ENCODE results near the gene GPR160. TPM values are rescaled to one million over a fixed set of nuclear protein-coding genes. Genes with fewer than 3 reads are reported as not detected.

Gene GPR160
- total RNA-seq, 1 donor from 2014 or later, result 1.4 TPM

DNA sequence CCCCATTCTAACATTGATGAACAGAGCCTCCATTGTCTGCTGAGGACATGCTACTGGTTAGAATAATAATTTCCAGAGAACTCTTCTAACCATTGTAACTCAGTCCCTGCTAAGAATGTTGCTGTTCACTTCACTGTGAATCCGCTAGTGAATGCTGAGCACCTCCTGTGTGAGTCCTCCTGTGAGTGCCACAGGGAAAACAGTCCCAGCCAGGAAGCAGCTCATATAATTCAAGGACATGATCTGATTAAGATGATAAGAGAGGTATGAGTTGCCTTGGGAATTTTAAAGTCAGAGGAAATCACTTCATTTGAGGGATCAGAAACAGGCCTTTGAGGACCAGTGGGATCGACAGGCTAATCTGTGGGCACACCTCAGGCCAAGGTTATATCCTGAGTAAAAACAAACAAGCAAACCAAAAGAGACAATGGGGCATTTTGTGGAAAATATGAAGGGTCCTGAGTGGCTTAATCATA is 33.9 kb upstream of the GPR160 start:
- Mint-ChIP-seq H3K27ac (ENCODE audit: unreplicated experiment) (no peak overlapping the region), H3K36me3 (ENCODE audit: low read depth, unreplicated experiment) (no peaks in the 10 kb centered on the region), H3K4me1 (ENCODE audit: low read depth, unreplicated experiment) (peaks cover 8% of the 10 kb centered on the region), H3K27me3 (ENCODE audit: low read depth, unreplicated experiment) (no peaks in the 10 kb centered on the region), H3K9me3 (ENCODE audit: unreplicated experiment) (no peaks in the 10 kb centered on the region), H3K4me3 (ENCODE audit: unreplicated experiment) (no peak overlapping the region)
- no peak for FAIRE-seq
- no peak overlapping the region for H3K27ac ChIP-seq (ENCODE audit: low read depth, low read length)
- no peak overlapping the region for H3K4me2 ChIP-seq (ENCODE audit: low read length)
- H3K4me3 ChIP-seq (ENCODE audit: insufficient read depth, low read depth, low read length), result no peak overlapping the region
- H3K79me2 ChIP-seq (ENCODE audit: insufficient read depth, low read length), result no peaks in the 10 kb centered on the region
- DNase-seq (ENCODE audit: low read depth), result no peak
- no peak overlapping the region for H2AFZ ChIP-seq (ENCODE audit: low read depth, low read length)
- no peaks in the 10 kb centered on the region for H3K4me1 ChIP-seq (ENCODE audit: insufficient read depth, low read length)
- peaks cover 2% of the 10 kb centered on the region for H3K9me3 ChIP-seq (ENCODE audit: insufficient read depth, low read depth, low read length)
- no peaks in the 10 kb centered on the region for H3K27me3 ChIP-seq (ENCODE audit: insufficient read depth, low read length)
- TF ChIP-seq EZH2 (IDR thresholded peaks at IDR 0.05; ENCODE audit: insufficient read depth, low read length), result no peak
- TF ChIP-seq, protein P1, sequence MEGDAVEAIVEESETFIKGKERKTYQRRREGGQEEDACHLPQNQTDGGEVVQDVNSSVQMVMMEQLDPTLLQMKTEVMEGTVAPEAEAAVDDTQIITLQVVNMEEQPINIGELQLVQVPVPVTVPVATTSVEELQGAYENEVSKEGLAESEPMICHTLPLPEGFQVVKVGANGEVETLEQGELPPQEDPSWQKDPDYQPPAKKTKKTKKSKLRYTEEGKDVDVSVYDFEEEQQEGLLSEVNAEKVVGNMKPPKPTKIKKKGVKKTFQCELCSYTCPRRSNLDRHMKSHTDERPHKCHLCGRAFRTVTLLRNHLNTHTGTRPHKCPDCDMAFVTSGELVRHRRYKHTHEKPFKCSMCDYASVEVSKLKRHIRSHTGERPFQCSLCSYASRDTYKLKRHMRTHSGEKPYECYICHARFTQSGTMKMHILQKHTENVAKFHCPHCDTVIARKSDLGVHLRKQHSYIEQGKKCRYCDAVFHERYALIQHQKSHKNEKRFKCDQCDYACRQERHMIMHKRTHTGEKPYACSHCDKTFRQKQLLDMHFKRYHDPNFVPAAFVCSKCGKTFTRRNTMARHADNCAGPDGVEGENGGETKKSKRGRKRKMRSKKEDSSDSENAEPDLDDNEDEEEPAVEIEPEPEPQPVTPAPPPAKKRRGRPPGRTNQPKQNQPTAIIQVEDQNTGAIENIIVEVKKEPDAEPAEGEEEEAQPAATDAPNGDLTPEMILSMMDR (IDR thresholded peaks at IDR 0.05; ENCODE audit: insufficient read depth, low read depth, low read length), result no peak
- no peak overlapping the region for H3K9ac ChIP-seq (ENCODE audit: low read length)
- H3K36me3 ChIP-seq (ENCODE audit: insufficient read depth, low read length), result no peaks in the 10 kb centered on the region
- H4K20me1 ChIP-seq (ENCODE audit: insufficient read depth, low read length), result no peaks in the 10 kb centered on the region

DNA sequence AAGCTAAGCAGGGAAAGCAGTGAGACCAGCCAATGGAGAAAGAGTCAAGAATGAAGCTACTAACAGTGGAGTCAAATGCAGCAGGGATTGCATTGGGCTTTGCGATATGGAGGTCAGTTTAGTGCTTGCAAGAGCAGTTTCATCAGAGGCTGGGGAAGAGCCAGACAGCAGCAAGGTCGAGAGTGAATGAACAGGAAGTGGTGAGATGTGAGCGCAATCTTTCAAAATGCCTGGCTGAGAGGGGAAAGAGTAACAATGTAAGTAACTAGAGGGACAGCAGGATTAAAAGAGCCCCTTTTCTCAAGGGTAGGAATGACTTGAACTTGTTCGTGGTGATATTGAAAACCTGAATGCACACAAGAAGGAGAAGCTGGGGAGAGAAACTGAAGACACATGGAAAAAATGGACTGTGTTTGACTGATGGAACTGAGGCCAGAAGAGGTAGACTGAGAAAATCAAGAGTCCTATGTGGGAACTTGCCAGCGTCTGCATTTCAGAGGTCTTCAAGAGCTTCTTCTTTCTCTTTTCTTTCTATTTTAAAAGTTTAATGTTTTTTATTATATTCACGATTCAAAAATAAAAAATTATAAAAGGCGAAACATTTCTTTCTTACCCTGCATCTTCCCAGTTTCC is 30.6 kb upstream of the GPR160 start:
- Histone ChIP-seq H3K36me3 (ENCODE audit: insufficient read depth, low read length) (no peaks in the 10 kb centered on the region), H3K4me2 (ENCODE audit: low read length) (peak overlapping the region; percentile 6), H3K4me3 (ENCODE audit: insufficient read depth, low read depth, low read length) (no peak overlapping the region), H4K20me1 (ENCODE audit: insufficient read depth, low read length) (no peaks in the 10 kb centered on the region), H3K79me2 (ENCODE audit: insufficient read depth, low read length) (no peaks in the 10 kb centered on the region), H3K9ac (ENCODE audit: low read length) (no peak overlapping the region), H3K27ac (ENCODE audit: low read depth, low read length) (no peak overlapping the region), H2AFZ (ENCODE audit: low read depth, low read length) (no peak overlapping the region), H3K9me3 (ENCODE audit: insufficient read depth, low read depth, low read length) (no peaks in the 10 kb centered on the region), H3K4me1 (ENCODE audit: insufficient read depth, low read length) (no peaks in the 10 kb centered on the region), H3K27me3 (ENCODE audit: insufficient read depth, low read length) (no peaks in the 10 kb centered on the region)
- Mint-ChIP-seq H3K9me3 (ENCODE audit: unreplicated experiment) (no peaks in the 10 kb centered on the region), H3K27me3 (ENCODE audit: low read depth, unreplicated experiment) (no peaks in the 10 kb centered on the region), H3K4me3 (ENCODE audit: unreplicated experiment) (no peak overlapping the region), H3K4me1 (ENCODE audit: low read depth, unreplicated experiment) (peaks cover 6% of the 10 kb centered on the region), H3K36me3 (ENCODE audit: low read depth, unreplicated experiment) (no peaks in the 10 kb centered on the region), H3K27ac (ENCODE audit: unreplicated experiment) (peak overlapping the region; percentile 49)
- FAIRE-seq (no peak), DNase-seq (ENCODE audit: low read depth) (peak; percentile 64)
- TF ChIP-seq, protein P1 (IDR thresholded peaks at IDR 0.05; ENCODE audit: insufficient read depth, low read depth, low read length), result no peak
- no peak for TF ChIP-seq EZH2 (IDR thresholded peaks at IDR 0.05; ENCODE audit: insufficient read depth, low read length)

DNA sequence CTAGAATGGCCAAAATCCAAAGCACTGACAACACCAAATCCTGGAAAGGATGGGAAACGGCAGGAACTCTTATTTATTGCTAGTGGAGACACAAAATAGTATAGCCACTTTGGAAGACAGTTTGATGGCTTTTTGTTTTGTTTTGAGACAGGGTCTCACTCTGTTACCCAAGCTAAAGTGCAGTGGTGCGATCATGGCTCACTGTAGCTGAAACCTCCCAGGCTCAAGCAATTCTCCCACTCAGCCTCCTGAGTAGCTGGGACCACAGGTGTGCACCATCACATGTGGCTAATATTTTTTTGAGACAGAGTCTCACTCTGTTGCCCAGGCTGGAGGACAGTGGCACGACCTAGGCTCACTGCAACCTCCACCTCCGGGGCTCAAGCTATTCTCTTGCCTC is 27.3 kb upstream of the GPR160 start:
- Histone ChIP-seq H3K27me3 (ENCODE audit: insufficient read depth, low read length) (no peaks in the 10 kb centered on the region), H3K4me3 (ENCODE audit: insufficient read depth, low read depth, low read length) (no peak overlapping the region), H3K9me3 (ENCODE audit: insufficient read depth, low read depth, low read length) (no peaks in the 10 kb centered on the region), H3K4me2 (ENCODE audit: low read length) (no peak overlapping the region), H3K9ac (ENCODE audit: low read length) (no peak overlapping the region), H4K20me1 (ENCODE audit: insufficient read depth, low read length) (no peaks in the 10 kb centered on the region), H3K79me2 (ENCODE audit: insufficient read depth, low read length) (no peaks in the 10 kb centered on the region), H3K36me3 (ENCODE audit: insufficient read depth, low read length) (no peaks in the 10 kb centered on the region), H3K4me1 (ENCODE audit: insufficient read depth, low read length) (no peaks in the 10 kb centered on the region), H2AFZ (ENCODE audit: low read depth, low read length) (no peak overlapping the region), H3K27ac (ENCODE audit: low read depth, low read length) (no peak overlapping the region)
- Mint-ChIP-seq H3K4me1 (ENCODE audit: low read depth, unreplicated experiment) (peaks cover 6% of the 10 kb centered on the region), H3K4me3 (ENCODE audit: unreplicated experiment) (no peak overlapping the region), H3K27ac (ENCODE audit: unreplicated experiment) (no peak overlapping the region), H3K27me3 (ENCODE audit: low read depth, unreplicated experiment) (no peaks in the 10 kb centered on the region), H3K36me3 (ENCODE audit: low read depth, unreplicated experiment) (no peaks in the 10 kb centered on the region), H3K9me3 (ENCODE audit: unreplicated experiment) (no peaks in the 10 kb centered on the region)
- no peak for TF ChIP-seq EZH2 (IDR thresholded peaks at IDR 0.05; ENCODE audit: insufficient read depth, low read length)
- TF ChIP-seq, protein P1 (IDR thresholded peaks at IDR 0.05; ENCODE audit: insufficient read depth, low read depth, low read length), result no peak
- no peak for DNase-seq (ENCODE audit: low read depth)
- no peak for FAIRE-seq

Data from astrocyte (in vitro differentiated cells and primary cell).